Renal pelvis (tissue), 4 donors: Measurements from ENCODE around the gene TMEM212. TPM values are rescaled to one million over a fixed set of nuclear protein-coding genes. Genes with fewer than 3 reads are reported as not detected.
"Not testable (repeated sequence)": the region's sequence is repeated elsewhere in the genome, so short reads cannot be mapped to it uniquely, and the experiment has no call there.

Experiments used
- DNase-seq: peaks from one replicate; pipeline ENCODE4 v3.0.0-alpha.2; 2013
- polyA plus RNA-seq, 3 donors: library from polyadenylated mRNA; unstranded; fragments of 120-200 nt; gene quantifications; one replicate each; pipeline ENCODE4 v1.2.1, GENCODE V29; 2013; ENCODE audit not compliant: insufficient read length in 3 of 3

Gene TMEM212
- polyA plus RNA-seq, 3 donors = 0.06 to 0.30 (median 0.09) TPM

- no peak for DNase-seq
Measured at GRCh38 chr3:171812811-171813210, 30.3 kb upstream of the TMEM212 start.

GRCh38 chr3:171813278-171813896, 29.8 kb upstream of the TMEM212 start:
- DNase-seq = no peak

- no peak for DNase-seq
Measured at GRCh38 chr3:171813897-171814460, 29.2 kb upstream of the TMEM212 start.

- DNase-seq = not testable (repeated sequence)
Measured at GRCh38 chr3:171814662-171815061, 28.5 kb upstream of the TMEM212 start.

GRCh38 chr3:171815973-171816595, 27.1 kb upstream of the TMEM212 start:
- no peak for DNase-seq

GRCh38 chr3:171817074-171817800, 25.9 kb upstream of the TMEM212 start:
- DNase-seq = no peak

- DNase-seq = no peak
Measured at GRCh38 chr3:171821044-171821443, 22.1 kb upstream of the TMEM212 start.

GRCh38 chr3:171821778-171822358, 21.3 kb upstream of the TMEM212 start:
- no peak for DNase-seq

- DNase-seq = no peak
Measured at GRCh38 chr3:171822431-171823106, 20.6 kb upstream of the TMEM212 start.

- DNase-seq = no peak
Measured at GRCh38 chr3:171824116-171824515, 19.0 kb upstream of the TMEM212 start.

GRCh38 chr3:171824824-171825221, 18.3 kb upstream of the TMEM212 start:
- DNase-seq = no peak

GRCh38 chr3:171825222-171825828, 17.8 kb upstream of the TMEM212 start:
- no peak for DNase-seq

- no peak for DNase-seq
Measured at GRCh38 chr3:171827385-171827784, 15.8 kb upstream of the TMEM212 start.

GRCh38 chr3:171827836-171828458, 15.2 kb upstream of the TMEM212 start:
- DNase-seq = no peak

- no peak for DNase-seq
Measured at GRCh38 chr3:171828902-171829770, 14.0 kb upstream of the TMEM212 start.

GRCh38 chr3:171829841-171830517, 13.2 kb upstream of the TMEM212 start:
- peak; percentile 49 for DNase-seq

GRCh38 chr3:171830518-171830875, 12.7 kb upstream of the TMEM212 start:
- DNase-seq = no peak

- no peak for DNase-seq
Measured at GRCh38 chr3:171831936-171832335, 11.2 kb upstream of the TMEM212 start.

- no peak for DNase-seq
Measured at GRCh38 chr3:171832989-171833388, 10.2 kb upstream of the TMEM212 start.
